Measurements from ENCODE around the gene DPH5.

DNA sequence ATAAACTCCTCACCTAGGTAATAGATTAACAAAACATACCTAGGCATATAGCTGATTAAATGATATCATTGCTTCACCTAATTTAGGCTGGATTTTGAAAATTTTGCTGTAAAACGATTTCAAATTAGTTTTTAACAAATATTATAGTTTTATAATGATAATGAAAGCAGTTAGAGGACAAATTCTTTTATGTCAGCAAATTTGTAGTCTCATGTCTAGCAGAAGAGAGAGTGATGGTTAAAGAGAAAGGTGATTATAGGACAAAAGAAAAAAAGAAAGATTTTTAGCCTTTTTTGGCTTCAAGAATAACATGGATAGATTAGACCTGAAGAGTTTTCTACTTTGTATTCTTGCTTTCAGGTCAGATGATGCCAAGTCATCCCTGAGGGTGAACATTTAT lies 3.6 kb upstream of the DPH5 start:
- TF ChIP-seq TARDBP (IDR thresholded peaks at IDR 0.05; ENCODE audit: borderline replicate concordance): no peak
- TF ChIP-seq, protein P1, sequence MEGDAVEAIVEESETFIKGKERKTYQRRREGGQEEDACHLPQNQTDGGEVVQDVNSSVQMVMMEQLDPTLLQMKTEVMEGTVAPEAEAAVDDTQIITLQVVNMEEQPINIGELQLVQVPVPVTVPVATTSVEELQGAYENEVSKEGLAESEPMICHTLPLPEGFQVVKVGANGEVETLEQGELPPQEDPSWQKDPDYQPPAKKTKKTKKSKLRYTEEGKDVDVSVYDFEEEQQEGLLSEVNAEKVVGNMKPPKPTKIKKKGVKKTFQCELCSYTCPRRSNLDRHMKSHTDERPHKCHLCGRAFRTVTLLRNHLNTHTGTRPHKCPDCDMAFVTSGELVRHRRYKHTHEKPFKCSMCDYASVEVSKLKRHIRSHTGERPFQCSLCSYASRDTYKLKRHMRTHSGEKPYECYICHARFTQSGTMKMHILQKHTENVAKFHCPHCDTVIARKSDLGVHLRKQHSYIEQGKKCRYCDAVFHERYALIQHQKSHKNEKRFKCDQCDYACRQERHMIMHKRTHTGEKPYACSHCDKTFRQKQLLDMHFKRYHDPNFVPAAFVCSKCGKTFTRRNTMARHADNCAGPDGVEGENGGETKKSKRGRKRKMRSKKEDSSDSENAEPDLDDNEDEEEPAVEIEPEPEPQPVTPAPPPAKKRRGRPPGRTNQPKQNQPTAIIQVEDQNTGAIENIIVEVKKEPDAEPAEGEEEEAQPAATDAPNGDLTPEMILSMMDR (IDR thresholded peaks at IDR 0.05 in 2 of 3, conservative IDR thresholded peaks at IDR 0.05 in 1 of 3; ENCODE audit: control insufficient read depth in 2 of 3, extremely low read depth in 1 of 3, insufficient read depth in 1 of 3, low read depth in 3 of 3, low read length in 3 of 3): no peak
- no peak for TF ChIP-seq IKZF1 (conservative IDR thresholded peaks at IDR 0.05)
- TF ChIP-seq POLR2A (IDR thresholded peaks at IDR 0.05; ENCODE audit: low read depth, low read length): no peak
- no peak for TF ChIP-seq NR2C1 (IDR thresholded peaks at IDR 0.05)
- TF ChIP-seq, protein P2, sequence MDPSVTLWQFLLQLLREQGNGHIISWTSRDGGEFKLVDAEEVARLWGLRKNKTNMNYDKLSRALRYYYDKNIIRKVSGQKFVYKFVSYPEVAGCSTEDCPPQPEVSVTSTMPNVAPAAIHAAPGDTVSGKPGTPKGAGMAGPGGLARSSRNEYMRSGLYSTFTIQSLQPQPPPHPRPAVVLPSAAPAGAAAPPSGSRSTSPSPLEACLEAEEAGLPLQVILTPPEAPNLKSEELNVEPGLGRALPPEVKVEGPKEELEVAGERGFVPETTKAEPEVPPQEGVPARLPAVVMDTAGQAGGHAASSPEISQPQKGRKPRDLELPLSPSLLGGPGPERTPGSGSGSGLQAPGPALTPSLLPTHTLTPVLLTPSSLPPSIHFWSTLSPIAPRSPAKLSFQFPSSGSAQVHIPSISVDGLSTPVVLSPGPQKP (IDR thresholded peaks at IDR 0.05; ENCODE audit: low read depth, low read length): no peak

All from GM12878 (cell line).